ENCODE data around the gene CCNYL1.
A peak's percentile ranks its signal among the peaks of the same experiment; 100 is the strongest.
"Not testable (repeated sequence)": the region's sequence is repeated elsewhere in the genome, so short reads cannot be mapped to it uniquely, and the experiment has no call there.

CCNYL1 gene

DNA sequence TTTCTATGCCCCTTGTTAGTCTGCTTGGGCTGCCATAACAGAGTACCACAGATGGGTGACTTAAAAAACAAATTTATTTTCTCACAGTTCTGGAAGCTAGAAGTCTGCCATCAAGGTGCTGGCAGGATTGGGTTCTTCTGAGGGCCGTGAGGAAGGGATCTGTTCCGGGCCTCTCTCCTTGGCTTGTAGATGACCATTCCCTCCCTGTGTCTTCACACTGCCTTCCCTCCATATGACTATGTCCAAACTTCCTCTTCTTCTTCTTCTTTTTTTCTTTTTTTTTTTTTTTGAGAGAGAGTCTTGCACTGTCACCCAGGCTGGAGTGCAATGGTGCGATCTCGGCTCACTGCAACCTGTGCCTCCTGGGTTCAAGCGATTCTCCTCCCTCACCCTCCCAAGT lies 13.1 kb upstream of the CCNYL1 start:
- DNase-seq: no peak

GRCh38 chr2:207704078-207704477 lies 7.4 kb upstream of the CCNYL1 start:
- no peak for DNase-seq

DNA sequence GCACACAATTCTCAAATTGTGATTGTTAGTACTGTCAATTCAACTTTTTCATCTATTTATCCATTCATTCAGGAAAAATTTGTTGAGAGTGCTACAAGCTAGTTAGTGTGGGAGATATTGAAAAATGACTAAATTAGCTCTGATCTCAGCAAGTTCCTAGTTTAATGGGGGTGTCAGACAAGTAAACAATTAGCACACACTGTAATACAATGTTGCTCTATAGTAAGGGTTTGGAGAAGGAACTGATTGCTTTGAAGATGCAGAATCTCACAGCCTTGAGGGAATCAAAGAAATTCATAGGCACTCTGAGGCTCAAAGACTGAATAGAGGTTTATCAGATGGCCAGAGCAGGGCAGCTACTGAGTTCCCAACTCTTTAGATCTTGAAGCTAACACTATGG lies 6.8 kb upstream of the CCNYL1 start:
- no peak for DNase-seq

GRCh38 chr2:207706936-207707860 lies 4.2 kb upstream of the CCNYL1 start:
- DNase-seq: no peak

DNA sequence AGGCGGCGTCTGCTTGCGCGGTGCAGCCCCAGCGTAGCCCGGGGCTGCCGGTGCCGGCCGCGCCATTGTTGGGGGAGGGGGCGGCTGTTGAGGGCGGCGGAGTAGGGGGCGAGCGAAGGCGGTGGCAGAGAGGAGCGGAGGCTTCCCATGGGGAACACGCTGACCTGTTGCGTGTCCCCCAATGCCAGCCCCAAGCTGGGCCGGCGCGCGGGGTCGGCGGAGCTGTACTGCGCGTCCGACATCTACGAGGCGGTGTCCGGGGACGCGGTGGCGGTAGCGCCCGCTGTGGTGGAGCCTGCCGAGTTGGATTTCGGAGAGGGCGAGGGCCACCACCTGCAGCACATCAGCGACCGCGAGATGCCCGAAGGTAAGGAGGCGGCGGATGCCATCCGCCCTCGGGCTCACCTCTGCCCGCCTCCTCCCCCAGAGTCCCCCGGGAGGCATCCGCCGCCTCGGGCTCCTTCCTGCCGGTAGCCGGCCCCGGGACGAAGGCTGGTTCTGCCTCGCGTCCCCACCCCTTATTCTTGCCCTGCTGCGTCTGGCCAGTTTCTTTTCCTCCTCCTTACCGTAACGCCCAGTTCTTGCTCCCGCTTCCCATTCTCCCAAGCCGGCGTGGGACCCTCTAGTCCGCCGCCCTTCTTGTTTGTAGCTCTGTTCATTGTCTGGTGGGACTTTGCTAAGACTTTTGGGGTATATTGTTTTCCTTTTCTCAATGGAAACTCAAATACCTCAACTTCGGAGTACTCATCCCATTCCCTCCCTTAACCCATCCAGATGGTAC lies 500 bp downstream of the CCNYL1 start:
- DNase-seq: peak; percentile 73

DNA sequence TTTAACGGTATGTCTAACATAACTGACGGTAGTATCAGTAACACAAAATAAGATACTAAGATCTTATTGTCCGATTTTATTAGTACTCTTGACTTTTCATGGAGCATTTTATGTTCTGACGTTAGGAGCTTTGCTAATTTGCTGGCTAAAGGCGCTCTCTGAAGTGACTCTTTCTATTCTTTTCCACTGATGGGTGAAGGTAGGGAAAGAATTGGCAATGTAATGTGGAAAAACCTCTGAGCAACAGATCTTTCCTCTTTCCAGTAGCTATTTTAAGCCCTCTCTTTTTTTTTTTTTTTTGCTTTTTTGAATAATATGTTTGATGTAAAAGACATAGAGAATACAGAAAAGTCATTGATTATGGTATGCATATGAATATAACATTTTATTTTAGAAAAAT lies 4.6 kb downstream of the CCNYL1 start:
- DNase-seq: no peak

- no peak for DNase-seq
Observed at GRCh38 chr2:207718521-207718920, 7.1 kb downstream of the CCNYL1 start.

DNA sequence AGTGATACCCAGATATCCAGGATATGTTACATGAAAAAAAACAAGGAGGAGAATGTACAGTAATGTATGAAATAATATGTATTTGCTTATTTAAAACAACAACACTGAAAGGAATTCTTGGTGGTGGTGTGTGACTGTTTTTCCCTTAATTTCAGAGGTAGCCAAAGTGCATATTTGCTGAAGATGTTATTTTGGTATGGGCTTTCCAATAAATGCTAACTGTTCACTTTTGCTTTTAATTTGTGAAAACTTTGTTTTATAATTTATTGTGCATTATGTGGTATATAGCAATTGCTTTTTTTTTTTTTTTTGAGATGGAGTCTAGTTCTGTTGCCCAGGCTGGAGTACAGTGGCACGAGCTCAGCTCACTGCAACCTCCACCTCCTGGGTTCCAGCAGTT lies 7.6 kb downstream of the CCNYL1 start:
- no peak for DNase-seq

DNA sequence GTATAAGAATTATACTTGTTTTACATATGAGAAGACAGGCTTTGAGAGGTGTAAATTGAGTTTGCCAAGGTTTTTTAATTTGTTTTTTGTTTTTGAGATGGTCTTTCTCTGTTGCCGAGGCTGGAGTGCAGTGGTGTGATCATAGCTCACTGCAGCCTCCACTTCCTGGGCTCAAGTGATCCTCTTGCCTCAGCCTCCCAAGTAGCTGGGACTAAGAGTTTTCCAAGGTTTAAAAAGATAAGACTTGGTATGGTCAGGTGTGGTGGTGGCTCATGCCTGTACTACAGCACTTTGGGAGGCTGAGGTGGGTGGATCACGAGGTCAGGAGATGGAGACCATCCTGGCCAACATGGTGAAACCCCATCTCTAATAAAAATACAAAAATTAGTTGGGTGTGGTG lies 8.2 kb downstream of the CCNYL1 start:
- DNase-seq: not testable (repeated sequence)

DNA sequence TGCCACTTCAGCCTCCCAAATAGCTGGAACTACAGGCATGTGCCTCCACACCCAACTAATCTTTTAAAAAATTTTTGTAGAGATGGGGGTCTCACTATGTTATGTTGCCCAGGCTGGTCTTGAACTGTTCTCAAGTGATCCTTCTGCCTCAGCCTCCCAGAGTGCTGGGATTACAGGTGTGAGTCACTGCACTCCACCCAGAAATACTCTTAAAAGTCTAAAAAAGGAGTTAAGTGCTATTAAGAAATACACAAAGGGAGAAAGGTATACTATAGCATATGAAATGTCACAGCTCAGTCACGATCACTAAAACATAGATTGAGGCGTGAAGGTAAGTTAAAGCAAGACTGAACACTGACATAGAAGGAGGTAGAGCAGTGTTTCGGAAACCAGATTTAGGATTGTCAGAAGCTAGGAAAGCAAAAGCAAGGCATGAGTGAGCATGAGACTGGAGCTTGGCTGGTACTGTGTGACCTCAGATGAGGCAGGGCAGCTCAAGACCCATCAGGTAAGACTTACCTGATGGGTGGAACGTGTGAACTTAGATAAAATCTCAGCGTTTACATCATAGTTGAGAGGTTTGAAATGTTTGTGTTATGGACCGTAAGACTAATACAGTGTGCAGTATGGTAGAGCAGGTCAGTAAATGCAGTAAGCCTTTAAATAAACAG lies 9.2 kb downstream of the CCNYL1 start:
- peak; percentile 27 for DNase-seq

DNA sequence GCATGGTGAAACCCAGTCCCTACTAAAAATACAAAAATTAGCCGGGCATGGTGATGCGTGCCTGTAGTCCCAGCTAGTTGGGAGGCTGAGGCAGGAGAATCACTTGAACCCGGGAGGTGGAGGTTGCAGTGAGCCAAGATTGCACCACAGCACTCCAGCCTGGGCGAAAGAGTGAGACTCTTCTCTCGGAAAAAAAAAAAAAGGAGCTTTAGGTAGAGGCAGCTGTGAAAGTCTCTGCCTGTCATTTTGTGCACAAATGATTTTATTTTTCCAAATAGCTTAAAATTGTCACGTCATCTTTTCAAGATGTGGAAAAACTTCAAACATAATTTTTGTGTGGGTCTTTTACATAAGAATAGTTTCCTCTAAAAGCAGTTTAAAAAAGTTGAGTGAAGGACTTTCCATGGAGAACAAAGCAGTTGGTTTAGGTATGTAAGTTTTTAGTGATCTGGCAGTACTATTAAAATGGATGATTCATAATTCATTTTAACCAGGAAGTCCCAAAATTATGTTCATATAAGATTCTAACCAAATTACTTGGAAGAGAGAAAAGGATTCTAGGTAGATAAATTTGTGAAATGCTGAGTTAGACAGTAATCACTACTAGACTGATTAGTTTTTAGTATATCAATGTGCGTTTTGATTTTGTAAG lies 11.5 kb downstream of the CCNYL1 start:
- DNase-seq: no peak

DNA sequence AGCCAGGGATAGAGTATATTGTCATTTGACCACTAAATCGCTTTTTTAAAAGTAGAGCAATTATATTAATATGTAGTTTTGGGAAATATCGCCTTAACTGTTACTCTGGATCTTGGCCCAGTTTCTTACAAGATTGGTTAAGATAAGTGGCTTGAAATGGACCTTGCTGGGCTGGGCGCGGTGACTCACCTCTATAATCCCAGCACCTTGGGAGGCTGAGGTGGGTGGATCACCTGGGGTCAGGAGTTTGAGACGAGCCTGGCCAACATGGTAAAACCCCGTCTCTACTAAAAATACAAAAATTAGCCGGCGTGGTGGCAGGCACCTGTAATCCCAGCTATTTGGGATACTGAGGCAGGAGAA lies 12.0 kb downstream of the CCNYL1 start:
- DNase-seq: not testable (repeated sequence)

GRCh38 chr2:207724113-207724512 lies 12.7 kb downstream of the CCNYL1 start:
- no peak for DNase-seq

DNA sequence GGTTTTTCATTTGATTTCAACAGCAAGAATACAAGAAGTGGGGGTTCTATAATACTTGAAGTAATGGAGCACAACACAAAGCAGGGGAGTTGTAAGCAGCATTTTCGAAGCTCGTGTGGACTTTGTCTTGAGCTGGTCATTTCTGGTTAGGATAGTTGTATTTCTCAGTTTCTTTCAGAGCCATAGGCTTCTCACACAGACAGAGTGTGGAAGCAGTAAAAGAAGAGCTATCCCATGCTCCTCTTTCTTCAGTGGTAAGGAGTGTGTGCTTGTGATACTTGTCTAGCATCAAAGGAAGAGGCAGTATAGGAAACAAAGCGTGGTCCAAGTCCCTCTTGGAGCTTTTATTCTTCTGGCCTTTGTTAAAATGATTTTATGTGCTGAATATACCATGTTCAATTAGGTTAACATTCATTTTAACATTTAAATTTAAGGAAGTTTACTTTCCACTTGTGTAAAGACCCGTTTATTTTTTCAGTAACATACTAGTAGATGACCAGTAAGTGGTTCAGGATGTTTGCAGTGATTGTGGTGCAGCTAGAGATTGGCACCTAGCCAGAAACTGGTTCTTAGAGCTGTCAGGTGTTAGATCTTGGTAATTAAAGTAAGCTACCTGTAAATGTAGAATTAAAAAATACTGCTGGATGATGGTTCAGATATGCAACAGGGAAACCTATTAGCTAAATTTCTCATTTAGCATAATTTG lies 14.6 kb downstream of the CCNYL1 start:
- peak; percentile 76 for DNase-seq

- DNase-seq: no peak
Observed at GRCh38 chr2:207727261-207727660, 15.8 kb downstream of the CCNYL1 start.

DNA sequence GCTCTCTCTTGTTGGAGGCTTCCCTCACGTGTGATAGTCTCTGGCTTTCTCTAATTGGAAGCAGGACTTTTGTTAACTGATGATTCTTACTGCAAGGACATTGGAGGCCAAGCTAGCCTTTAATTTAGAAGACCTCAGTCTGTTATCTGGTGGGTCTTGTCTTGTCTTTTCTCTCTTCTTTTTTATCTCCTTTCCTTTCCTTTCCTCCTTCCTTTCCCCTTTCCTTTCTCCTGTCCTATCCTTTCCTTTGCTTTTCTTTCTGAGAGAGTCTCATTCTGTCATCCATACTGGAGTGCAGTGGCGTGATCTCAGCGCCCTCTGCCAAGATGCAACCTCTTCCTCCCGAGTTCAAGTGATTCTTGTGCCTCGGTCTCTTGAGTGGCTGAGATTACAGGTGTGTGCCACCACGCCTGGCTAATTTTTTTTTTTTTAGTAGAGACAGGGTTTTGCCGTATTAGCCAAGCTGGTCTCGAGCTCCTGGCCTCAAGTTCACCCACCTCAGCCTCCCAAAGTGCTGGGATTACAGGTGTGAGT lies 18.1 kb downstream of the CCNYL1 start:
- DNase-seq: no peak

DNA sequence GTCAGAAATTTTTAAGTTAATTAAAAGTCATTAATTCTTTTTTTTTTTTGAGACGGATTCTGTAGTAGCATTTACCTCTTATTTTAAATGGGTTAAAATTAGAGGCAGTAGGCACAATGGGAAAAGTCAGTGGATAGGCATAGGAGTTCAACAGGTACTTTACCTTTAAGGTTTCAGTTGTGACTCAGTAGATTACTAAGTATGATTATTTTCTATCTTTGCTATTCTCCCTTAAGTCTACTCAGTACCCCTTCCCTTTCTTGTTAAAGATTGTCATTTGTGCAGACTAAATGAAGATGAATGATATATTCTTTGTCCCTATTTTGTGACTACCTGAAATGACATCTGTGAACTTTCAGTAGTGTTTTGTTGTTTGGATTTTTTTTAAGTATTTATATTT lies 19.7 kb downstream of the CCNYL1 start:
- no peak for DNase-seq

DNA sequence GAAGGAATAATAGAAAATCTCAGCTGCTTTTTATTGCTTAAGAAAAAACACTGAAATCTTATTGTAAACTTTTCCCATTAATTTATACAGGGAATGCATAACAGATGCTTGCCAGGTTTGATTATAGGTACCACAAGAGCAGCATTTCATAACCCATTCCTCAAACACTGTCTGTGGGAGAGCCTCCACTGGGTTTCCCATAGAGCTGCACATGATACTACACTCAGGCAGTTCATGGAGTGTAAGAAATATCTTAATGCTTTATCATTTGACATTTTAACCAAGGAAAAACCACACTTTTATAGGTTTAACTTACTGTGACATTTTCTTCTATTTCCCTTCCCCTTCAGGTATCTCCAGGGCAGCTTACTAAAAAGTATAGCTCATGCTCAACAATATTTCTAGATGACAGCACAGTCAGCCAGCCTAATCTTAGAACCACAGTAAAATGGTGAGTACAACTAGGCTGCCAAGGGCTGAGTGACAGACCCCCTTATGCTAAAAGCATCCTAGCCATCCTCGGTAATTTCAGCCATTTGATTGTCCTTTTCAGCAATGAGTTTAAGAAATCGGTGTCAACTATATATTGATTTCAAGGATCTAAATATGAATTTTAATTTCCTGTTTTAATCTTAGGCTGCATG lies 22.3 kb downstream of the CCNYL1 start:
- no peak for DNase-seq

DNA sequence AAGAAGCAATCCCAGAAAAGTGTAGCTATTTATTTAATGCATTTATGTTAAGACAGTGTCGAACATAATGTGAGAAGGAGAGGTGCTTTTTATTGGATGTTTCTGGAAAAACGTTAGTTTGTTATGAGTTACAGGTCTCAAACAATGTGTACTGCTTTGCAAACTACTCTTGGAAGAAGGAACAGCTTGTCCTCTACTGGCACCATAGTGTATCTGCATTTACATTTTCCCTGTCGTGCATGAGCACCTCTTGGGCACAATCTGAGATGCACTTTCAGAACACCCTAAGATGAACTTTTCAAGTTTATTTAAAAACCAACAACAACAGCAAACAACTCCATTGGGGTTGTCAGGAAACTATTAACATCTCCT lies 22.8 kb downstream of the CCNYL1 start:
- DNase-seq: peak; percentile 48

DNA sequence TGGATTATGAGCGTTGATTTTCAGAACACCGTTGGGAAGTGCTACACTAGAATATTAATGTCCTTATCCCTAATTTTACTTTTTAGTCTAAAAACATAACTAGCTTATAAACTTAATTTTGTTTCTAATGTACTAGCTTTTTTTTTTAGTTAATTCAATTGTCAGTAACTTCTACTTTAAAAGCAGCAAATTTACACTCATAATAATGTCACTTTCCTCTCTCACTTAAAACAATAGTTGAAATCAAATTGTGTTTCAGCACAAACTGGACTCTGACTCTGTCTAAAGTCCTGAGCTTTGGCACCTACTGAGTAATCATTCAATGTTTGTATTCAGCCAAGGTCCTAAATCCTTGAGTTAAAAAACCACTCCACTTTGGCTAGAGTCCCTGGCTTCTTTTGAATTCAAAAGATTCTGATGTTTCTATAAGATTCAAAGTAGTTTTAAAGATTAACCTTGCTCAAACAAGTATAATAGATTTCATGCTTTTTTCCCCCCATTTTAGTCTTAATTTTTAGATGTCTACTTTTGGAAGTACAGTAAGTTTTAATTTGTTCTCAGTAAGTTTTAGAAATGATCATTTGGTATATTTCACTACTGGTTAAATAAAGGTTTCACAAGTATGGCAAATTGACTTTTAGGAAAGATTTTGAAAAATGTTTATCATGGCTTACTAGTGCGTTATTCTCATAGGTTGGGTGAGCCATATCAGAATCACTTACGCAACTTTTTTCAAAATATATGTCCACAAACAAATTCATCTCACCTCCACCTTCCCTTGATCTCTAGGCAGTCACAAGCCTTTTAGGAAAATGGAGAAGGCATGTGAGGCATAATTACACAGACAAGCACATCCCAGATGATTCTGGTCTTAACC lies 23.4 kb downstream of the CCNYL1 start:
- no peak for DNase-seq

- not testable (repeated sequence) for DNase-seq
Observed at GRCh38 chr2:207735513-207735859, 24.0 kb downstream of the CCNYL1 start.

Data from DMS53 (cell line).